LNCaP clone FGC (cell line): ENCODE data around the gene HSP90AB1.

ENCODE experiments used
- DNase-seq: peaks from one replicate; pipeline ENCODE4 v3.0.0-alpha.2; 2011; ENCODE audit warnings: low read depth
- H3K4me3 ChIP-seq: 2 replicates; pipeline ENCODE4 v1.5.1; 2011; ENCODE audit warnings: mild to moderate bottlenecking, low read depth, low read length, control low read depth
- TF ChIP-seq, protein P1 (sequence below): IDR thresholded peaks from 2 replicates; pipeline ENCODE4 v1.5.1; 2012; ENCODE audit warnings: mild to moderate bottlenecking; ENCODE audit not compliant: control insufficient read depth, insufficient read depth; ENCODE audit errors: extremely low read depth

The HSP90AB1 gene

DNA sequence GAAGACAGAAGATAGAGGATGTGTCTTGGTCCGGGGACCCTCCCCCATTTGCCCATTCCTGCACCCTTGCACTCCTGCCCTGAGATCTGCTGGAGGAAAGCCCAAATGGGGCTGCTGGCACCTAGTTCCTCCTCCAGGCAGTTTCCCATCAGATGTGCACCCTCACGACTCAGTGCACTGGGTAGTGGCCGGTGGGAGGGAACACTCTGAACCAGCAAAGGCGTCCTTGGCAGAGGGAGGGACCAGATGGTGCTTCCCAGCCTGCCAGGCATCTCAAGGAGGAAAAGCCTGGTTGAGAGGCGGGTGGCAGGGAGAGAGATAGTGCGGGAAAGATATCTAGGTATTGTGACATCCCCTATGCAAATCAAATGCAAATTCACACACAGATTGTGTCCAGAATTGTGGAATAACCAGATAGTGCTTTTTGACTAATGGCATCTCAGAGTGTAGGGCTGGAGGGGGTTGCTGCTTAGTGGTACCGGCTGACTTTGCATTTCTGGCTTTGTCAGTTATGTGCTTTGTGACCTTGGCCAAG lies 42.9 kb downstream of the HSP90AB1 start:
- H3K4me3 ChIP-seq: no peak overlapping the region
- TF ChIP-seq, protein P1, sequence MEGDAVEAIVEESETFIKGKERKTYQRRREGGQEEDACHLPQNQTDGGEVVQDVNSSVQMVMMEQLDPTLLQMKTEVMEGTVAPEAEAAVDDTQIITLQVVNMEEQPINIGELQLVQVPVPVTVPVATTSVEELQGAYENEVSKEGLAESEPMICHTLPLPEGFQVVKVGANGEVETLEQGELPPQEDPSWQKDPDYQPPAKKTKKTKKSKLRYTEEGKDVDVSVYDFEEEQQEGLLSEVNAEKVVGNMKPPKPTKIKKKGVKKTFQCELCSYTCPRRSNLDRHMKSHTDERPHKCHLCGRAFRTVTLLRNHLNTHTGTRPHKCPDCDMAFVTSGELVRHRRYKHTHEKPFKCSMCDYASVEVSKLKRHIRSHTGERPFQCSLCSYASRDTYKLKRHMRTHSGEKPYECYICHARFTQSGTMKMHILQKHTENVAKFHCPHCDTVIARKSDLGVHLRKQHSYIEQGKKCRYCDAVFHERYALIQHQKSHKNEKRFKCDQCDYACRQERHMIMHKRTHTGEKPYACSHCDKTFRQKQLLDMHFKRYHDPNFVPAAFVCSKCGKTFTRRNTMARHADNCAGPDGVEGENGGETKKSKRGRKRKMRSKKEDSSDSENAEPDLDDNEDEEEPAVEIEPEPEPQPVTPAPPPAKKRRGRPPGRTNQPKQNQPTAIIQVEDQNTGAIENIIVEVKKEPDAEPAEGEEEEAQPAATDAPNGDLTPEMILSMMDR: no peak
- DNase-seq: no peak

DNA sequence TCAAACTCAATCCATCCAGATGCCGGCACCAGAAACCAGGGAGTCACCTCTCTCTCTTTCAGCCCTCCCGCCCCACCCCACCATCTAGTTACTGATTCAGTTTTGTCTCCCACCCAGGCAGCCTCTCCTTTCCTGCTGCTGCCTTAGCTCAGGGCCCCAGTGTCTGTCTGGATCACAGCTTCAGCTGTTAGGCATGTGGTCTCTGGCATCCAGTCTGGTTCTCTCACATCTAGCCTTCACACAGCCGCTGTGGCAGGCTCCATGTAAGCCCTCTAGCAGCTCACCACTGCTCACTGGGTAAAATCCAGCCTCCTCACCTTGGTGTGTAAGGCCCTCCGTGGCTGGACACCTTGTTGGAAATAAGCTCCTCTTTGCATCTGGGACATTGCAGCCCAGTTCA lies 44.9 kb downstream of the HSP90AB1 start:
- H3K4me3 ChIP-seq: no peak overlapping the region
- TF ChIP-seq, protein P1: no peak
- DNase-seq: no peak

DNA sequence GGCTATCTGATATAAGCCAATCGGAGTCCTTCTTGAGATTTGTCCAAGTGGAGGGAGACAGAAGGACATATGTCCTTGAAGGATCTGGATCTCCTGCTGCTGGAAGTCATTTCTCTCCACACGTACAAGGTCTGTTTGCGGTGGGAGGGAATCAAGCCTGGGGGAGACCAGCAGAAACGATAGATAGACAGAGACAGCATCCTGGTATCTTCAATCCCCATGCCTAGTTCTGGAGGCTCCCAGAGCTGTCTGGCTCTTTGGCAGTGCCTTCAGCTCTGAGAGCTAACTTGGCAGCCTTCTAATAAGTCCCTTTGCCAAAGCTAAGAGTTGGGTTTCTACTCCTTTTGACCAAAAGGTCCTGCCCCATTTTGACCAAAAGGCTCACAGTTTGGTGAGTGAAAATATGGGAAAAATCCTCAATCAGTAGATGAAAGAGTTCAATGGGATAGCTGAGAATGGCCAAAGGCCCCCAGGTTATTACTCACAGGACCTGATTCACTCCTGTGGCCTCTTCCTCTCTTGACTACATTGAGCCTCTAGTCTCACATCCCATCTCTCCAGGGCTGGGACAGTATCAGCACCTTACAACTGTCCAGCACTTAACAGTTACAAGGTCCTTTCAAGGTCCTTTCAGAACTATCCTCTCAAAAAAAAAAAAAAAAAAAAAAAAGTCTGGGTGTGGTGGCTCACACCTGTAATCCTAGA lies 45.9 kb downstream of the HSP90AB1 start:
- DNase-seq: no peak
- TF ChIP-seq, protein P1: no peak
- no peak overlapping the region for H3K4me3 ChIP-seq

DNA sequence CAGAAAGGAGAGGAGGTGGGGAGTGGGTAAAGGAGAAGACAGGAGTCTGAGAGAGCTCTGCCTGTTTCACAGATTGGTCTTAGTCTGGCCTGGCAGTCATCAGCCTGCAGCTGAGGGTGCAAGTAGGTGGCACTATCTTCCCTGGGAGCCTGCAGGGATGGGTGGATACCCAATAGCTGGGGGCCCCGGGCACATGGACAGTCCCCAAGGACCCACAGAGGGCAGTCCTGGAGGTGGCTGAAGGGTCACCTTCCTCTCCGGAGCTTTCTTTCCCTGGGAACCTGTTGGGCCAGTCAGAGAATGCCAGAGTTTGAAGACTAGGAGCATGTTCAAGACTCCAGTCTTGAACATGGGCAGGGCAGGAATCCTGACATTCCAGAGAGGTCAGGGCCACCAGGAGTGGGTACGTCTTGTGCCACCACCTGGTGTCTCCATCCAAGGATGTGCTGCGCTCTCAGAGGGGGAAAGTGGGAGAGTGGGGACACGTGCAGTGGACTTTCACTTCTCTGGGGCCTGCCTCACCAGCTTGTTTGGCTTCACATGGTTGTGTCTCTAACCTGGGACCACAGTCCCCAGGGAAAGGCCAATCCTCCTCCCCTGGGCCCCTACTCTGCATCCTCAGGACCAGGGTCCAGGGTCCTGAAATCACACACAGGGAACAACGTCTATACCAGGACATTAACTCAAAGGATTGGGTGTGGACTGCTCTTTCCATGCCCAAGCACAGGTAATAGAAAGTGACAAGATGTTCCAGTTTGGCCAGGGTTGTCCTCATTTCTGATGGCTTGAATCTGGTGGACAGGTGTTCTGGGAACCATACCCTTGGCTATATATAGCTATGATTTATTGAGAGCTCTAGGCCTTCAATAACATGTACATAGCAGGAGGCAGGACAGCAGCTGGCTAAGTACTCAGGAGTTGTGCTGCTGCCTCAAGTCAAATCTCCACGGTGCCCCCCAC lies 48.2 kb downstream of the HSP90AB1 start:
- H3K4me3 ChIP-seq: no peak overlapping the region
- TF ChIP-seq, protein P1: no peak
- no peak for DNase-seq

DNA sequence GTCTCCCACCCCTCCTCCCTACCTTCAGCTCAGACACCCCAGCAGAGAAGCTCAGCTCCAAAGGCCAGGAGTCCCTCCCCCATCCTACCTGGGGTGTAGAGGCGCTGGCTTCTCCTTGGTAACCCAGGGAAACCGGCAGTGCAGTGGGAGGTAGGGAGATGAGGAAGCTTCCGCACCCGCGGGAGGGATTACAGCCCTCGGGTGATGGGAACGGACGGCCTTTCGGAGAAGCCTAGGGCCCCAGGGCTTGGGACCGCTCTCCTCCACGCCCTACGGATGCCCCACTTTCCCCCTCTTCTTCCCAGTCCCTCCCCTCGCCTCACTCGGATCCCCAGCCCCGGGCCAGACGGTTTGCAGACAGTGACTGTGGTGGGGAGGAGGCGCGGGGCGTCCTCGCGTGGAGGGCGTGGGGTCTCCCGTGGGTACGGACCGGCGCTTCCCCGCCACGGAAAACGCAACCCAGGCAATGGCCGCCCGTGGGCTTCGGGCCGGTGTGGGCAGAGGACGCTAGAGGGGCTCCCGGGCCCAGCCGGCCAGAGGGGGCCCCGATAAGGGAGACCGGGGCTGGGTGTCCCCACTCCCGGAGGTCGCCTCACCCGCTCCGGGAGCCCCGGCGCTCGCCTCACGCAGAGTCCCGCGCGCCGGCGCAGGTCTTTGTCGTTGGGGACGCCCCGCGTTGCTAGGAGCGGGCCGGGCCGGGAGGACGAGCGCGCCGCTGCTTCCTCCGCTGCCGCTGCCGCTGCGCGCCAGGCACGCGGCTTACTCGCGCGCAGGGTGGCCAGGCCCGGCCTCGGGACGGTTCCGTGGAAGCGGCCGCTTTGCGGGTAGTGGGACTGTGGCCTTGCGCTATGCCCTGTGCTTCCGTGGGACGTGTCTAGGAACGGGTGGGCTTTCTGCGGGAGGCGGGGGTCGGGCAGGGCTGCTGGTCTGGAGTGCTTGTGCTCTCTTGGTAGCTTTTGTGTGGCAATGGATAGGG lies 50.5 kb downstream of the HSP90AB1 start:
- TF ChIP-seq, protein P1: no peak
- no peak for DNase-seq
- peak overlapping the region; percentile 45 for H3K4me3 ChIP-seq

DNA sequence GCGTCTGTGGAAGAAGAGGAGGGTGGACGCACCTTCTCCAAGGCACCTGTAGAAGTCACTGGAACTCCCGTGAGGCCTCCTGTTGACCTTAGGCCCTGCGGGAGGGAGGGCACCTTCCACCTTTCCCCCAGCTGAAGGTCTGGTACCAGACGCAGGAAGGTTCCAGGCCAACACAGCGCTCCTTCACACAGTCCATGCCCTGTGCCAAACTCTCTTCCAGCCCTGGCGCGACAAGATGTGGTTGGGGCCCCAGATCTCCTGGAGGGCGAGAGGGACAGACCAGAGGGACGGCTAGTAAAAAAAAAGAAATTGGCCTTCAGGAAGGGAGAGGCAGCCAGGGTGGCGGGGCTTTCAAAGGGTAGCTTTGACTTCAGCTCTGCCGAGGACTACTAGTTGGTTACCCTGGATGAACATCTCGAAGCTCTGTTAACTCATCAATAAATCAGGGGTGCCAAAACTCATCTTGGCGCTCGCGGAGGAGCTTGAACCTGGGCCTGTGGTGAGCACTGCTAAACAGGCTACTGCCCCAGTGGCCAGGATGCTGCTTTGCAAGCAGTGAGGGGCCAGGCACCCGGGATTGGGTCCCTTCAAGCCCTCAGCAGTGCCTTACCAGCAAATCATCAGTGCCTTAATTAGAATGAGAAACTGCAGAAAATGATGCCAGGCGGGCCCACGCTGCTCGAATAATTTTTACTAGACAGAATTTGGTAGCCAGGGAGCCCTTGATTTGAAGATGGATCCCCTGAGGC lies 51.3 kb downstream of the HSP90AB1 start:
- H3K4me3 ChIP-seq: peak overlapping the region; percentile 45
- TF ChIP-seq, protein P1: no peak

More for the DNA sequence above, 51.3 kb downstream of the HSP90AB1 start:
- no peak for DNase-seq
